Measurements from ENCODE around the gene MBD3L1. TPM values are rescaled to one million over a fixed set of nuclear protein-coding genes. Genes with fewer than 3 reads are reported as not detected.

The MBD3L1 gene
- not detected for total RNA-seq

GRCh38 chr19:8832132-8833021 lies at the start of gene MBD3L1, which contains the start of gene ZNF558:
Gene MBD3L1, plus strand, starts transcription at chr19:8832377. Its CDS starts 10,302 bp downstream, at chr19:8842679.
Gene ZNF558, minus strand, starts transcription at chr19:8832304. Its CDS starts 9,645 bp downstream, at chr19:8822659.

Other genes starting within 250 kb of the MBD3L1 start
- 1 to 10 TPM in 1 of 2 donors, under 1 TPM in 1; 0.69 to 2.0 TPM for gene ADAMTS10, start 221.7 kb upstream of the MBD3L1 start, total RNA-seq
- not detected for gene NFILZ, start 201.7 kb upstream of the MBD3L1 start, total RNA-seq
- gene ACTL9, start 133.6 kb upstream of the MBD3L1 start, total RNA-seq = not detected
- gene OR2Z1, start 110.7 kb upstream of the MBD3L1 start, total RNA-seq = not detected
- gene ZNF558, start 73 bp upstream of the MBD3L1 start, total RNA-seq = 10 to 100 TPM; 12.3 to 15.8 TPM
- gene MUC16, start 178.0 kb downstream of the MBD3L1 start, total RNA-seq = not detected